ENCODE data around the gene ARL15.

ARL15 gene

DNA sequence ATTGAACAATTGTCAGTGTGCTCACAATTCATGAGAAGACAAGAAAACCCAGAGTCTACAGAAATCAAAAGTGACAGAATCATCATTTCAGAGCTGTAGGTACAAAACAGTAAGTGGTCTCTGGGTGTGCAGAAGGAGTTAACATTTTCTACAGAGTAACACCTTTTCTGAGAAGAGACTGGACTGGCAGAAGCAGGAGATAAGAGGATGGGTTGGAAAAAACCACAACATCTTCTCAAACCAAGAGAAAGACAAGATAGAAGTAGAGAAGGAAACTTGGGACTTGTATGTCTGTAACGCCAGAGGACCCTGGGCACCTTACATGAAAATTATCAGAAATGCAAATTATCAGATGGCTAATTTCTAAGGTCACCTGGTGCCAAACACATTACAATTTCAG is 82.6 kb downstream of the ARL15 start:
- TF ChIP-seq, protein P1, sequence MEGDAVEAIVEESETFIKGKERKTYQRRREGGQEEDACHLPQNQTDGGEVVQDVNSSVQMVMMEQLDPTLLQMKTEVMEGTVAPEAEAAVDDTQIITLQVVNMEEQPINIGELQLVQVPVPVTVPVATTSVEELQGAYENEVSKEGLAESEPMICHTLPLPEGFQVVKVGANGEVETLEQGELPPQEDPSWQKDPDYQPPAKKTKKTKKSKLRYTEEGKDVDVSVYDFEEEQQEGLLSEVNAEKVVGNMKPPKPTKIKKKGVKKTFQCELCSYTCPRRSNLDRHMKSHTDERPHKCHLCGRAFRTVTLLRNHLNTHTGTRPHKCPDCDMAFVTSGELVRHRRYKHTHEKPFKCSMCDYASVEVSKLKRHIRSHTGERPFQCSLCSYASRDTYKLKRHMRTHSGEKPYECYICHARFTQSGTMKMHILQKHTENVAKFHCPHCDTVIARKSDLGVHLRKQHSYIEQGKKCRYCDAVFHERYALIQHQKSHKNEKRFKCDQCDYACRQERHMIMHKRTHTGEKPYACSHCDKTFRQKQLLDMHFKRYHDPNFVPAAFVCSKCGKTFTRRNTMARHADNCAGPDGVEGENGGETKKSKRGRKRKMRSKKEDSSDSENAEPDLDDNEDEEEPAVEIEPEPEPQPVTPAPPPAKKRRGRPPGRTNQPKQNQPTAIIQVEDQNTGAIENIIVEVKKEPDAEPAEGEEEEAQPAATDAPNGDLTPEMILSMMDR (IDR thresholded peaks at IDR 0.05; ENCODE audit: borderline replicate concordance, extremely low read depth, low read length, poor library complexity, severe bottlenecking), result no peak
- no peak for TF ChIP-seq EZH2 (IDR thresholded peaks at IDR 0.05; ENCODE audit: borderline replicate concordance, low read depth, low read length, severe bottlenecking)
- Histone ChIP-seq H3K4me1 (ENCODE audit: insufficient read depth, low read length) (no peaks in the 10 kb centered on the region), H3K4me3 (ENCODE audit: low read depth in 1 of 2, low read length in 2 of 2) (no peak overlapping the region), H3K27ac (ENCODE audit: low read length) (no peak overlapping the region), H4K20me1 (ENCODE audit: insufficient read depth, low read length) (peaks cover 14% of the 10 kb centered on the region; the same call in 1 of the 2 replicates), H2AFZ (ENCODE audit: low read depth, low read length) (no peak overlapping the region), H3K9ac (ENCODE audit: low read depth, low read length) (no peak overlapping the region), H3K4me2 (ENCODE audit: insufficient read depth, low read length) (no peak overlapping the region), H3K36me3 (ENCODE audit: insufficient read depth, low read length) (no peaks in the 10 kb centered on the region), H3K79me2 (ENCODE audit: insufficient read depth, low read length) (no peaks in the 10 kb centered on the region; the same call in 1 of the 2 replicates), H3K27me3 (ENCODE audit: insufficient read depth, low read length, poor library complexity) (no peaks in the 10 kb centered on the region), H3K9me3 (ENCODE audit: insufficient read depth, low read length, severe bottlenecking) (no peaks in the 10 kb centered on the region)
- no peak for DNase-seq
- ATAC-seq (ENCODE audit: insufficient read depth, low read depth), result no peak

DNA sequence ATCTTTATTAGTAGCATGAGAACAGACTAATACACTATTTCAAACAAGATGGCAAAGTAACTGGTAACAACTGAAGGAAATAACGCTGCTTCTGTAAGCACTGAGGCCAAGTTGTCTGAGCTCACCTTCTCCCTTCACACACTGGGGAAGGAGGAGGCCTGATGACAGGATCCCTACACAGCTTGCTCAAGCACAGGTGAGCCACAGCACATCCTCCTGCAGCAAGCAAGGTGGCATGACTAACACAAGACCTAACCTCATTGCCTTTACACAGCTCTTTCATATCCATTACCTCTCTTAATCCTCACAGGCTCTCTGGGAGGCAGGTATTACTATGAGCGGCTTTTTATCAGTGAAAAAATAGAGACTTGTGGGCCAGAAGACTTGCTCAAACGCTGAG is 83.3 kb downstream of the ARL15 start:
- no peaks in the 10 kb centered on the region for H3K4me1 ChIP-seq (ENCODE audit: insufficient read depth, low read length)
- no peaks in the 10 kb centered on the region; the same call in 1 of the 2 replicates for H3K79me2 ChIP-seq (ENCODE audit: insufficient read depth, low read length)
- DNase-seq (no peak), ATAC-seq (ENCODE audit: insufficient read depth, low read depth) (no peak)
- TF ChIP-seq EZH2 (IDR thresholded peaks at IDR 0.05; ENCODE audit: borderline replicate concordance, low read depth, low read length, severe bottlenecking), result no peak
- TF ChIP-seq, protein P1 (IDR thresholded peaks at IDR 0.05; ENCODE audit: borderline replicate concordance, extremely low read depth, low read length, poor library complexity, severe bottlenecking), result no peak
- H3K36me3 ChIP-seq (ENCODE audit: insufficient read depth, low read length), result no peaks in the 10 kb centered on the region
- no peak overlapping the region for H3K4me3 ChIP-seq (ENCODE audit: low read depth in 1 of 2, low read length in 2 of 2)
- peaks cover 15% of the 10 kb centered on the region; the same call in 1 of the 2 replicates for H4K20me1 ChIP-seq (ENCODE audit: insufficient read depth, low read length)
- no peak overlapping the region for H3K4me2 ChIP-seq (ENCODE audit: insufficient read depth, low read length)
- no peak overlapping the region for H2AFZ ChIP-seq (ENCODE audit: low read depth, low read length)
- no peak overlapping the region for H3K9ac ChIP-seq (ENCODE audit: low read depth, low read length)
- no peak overlapping the region for H3K27ac ChIP-seq (ENCODE audit: low read length)
- no peaks in the 10 kb centered on the region for H3K9me3 ChIP-seq (ENCODE audit: insufficient read depth, low read length, severe bottlenecking)
- H3K27me3 ChIP-seq (ENCODE audit: insufficient read depth, low read length, poor library complexity), result no peaks in the 10 kb centered on the region

DNA sequence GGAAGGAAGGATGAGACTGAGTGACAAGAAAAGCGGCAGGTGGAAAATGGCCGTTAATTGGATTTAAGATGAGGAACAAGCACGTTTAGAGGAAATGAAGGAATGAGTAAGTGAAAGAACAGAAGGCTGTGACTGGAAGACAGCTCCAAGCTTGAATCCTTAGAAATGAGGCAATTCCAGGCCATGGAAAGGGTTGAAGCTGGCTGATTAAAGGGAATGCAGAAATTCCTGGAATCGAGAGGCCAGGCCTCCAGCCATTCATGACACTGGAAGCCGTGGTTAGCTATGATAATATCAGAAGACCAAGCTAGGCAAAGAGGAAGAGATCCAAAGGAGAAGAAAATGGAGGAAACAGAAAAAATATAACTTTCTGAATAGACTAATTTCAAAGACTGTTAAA is 84.2 kb downstream of the ARL15 start:
- no peak overlapping the region for H2AFZ ChIP-seq (ENCODE audit: low read depth, low read length)
- H3K79me2 ChIP-seq (ENCODE audit: insufficient read depth, low read length), result no peaks in the 10 kb centered on the region; the same call in 1 of the 2 replicates
- no peak for TF ChIP-seq EZH2 (IDR thresholded peaks at IDR 0.05; ENCODE audit: borderline replicate concordance, low read depth, low read length, severe bottlenecking)
- TF ChIP-seq, protein P1 (IDR thresholded peaks at IDR 0.05; ENCODE audit: borderline replicate concordance, extremely low read depth, low read length, poor library complexity, severe bottlenecking), result no peak
- H3K9me3 ChIP-seq (ENCODE audit: insufficient read depth, low read length, severe bottlenecking), result no peaks in the 10 kb centered on the region
- no peak overlapping the region for H3K27ac ChIP-seq (ENCODE audit: low read length)
- no peak for ATAC-seq (ENCODE audit: insufficient read depth, low read depth)
- H4K20me1 ChIP-seq (ENCODE audit: insufficient read depth, low read length), result peaks cover 12% of the 10 kb centered on the region; the same call in 1 of the 2 replicates
- no peak overlapping the region for H3K4me2 ChIP-seq (ENCODE audit: insufficient read depth, low read length)
- H3K36me3 ChIP-seq (ENCODE audit: insufficient read depth, low read length), result no peaks in the 10 kb centered on the region
- no peaks in the 10 kb centered on the region for H3K4me1 ChIP-seq (ENCODE audit: insufficient read depth, low read length)
- no peaks in the 10 kb centered on the region for H3K27me3 ChIP-seq (ENCODE audit: insufficient read depth, low read length, poor library complexity)
- H3K4me3 ChIP-seq (ENCODE audit: low read depth in 1 of 2, low read length in 2 of 2), result no peak overlapping the region
- DNase-seq, result no peak
- no peak overlapping the region for H3K9ac ChIP-seq (ENCODE audit: low read depth, low read length)
